OCI-LY1 (cell line): ENCODE data around the gene MGST2.

Experiments
- CTCF ChIP-seq: fragments of 200-600 bp; sonication (generic), shearing (Covaris generic); IDR thresholded peaks from 2 replicates; pipeline ENCODE4 v1.5.1; 2017; ENCODE audit warnings: mild to moderate bottlenecking, antibody characterized with exemption, low read length, moderate library complexity, mixed read lengths
- EZH2 ChIP-seq: fragments of 200-600 bp; sonication (generic), shearing (Covaris generic); IDR thresholded peaks from 2 replicates; pipeline ENCODE4 v1.8.0; 2017; ENCODE audit warnings: borderline replicate concordance, mixed run types, mild to moderate bottlenecking, antibody characterized with exemption, low read length, moderate library complexity, mixed read lengths

GRCh38 chr4:139630991-139631390 is 34.6 kb upstream of the MGST2 start:
- TF ChIP-seq EZH2 (no peak), CTCF (no peak)
